NOMO-1 (cell line): ENCODE results near the gene JAK1.

Source experiments
- DNase-seq, 2 experiments: peaks; one replicate each; lab custom pipeline; 2025; ENCODE audit not compliant: unreplicated experiment in 2 of 2; lab: John Stamatoyannopoulos, UW

The JAK1 gene

DNA sequence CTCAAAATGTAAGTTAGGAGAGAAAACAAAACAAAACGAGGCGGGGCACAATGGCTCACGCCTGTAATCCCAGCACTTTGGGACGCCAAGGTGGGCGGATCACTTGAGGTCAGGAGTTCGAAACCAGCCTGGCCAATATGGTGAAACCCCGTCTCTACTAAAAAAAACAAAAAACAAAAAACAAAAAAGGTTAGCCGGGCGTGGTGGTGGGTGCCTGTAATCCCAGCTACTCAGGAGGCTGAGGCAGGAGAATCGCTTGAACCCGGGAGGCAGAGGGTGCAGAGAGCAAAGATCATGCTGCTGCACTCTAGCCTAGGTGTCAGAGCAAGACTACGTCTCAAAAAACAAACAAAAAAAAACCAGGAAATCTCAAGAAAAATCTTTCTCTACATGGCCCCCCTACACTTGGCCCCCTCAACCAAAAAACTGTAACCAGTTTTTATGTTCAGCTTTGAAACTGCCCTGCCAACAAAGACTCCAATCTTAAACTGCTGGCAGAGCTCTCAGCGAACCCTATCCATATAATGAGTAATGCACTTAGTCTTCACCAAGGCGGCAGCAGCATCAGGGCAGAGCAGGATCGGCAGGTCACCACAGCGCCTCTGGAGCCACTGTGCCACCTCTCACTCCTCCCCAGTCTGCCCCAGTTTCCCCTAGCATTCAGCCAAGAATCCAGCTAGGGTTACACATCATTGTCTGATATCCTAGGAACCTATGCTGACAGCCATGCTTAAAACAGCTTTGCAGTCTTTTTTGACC lies 71.7 kb downstream of the JAK1 start:
- no peak for DNase-seq

DNA sequence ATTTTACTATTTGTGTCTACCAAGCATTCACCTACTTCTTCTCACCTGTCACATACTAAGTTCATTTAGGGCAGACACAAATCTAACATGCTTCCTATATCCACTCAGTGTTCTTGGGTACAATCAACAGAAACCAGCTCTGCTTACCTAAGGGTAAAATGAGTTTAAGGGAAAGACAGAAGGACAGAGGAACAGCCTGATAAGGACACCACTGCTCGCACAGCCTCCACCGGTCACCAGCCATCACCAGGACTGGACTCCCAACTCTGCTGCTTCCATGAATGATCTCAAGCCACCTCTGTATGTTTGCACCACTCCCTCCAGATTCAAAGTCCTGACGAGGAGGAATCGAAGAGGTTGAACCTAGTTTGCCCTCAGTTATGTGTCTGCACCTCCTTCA lies 72.4 kb downstream of the JAK1 start:
- DNase-seq, result no peak

DNA sequence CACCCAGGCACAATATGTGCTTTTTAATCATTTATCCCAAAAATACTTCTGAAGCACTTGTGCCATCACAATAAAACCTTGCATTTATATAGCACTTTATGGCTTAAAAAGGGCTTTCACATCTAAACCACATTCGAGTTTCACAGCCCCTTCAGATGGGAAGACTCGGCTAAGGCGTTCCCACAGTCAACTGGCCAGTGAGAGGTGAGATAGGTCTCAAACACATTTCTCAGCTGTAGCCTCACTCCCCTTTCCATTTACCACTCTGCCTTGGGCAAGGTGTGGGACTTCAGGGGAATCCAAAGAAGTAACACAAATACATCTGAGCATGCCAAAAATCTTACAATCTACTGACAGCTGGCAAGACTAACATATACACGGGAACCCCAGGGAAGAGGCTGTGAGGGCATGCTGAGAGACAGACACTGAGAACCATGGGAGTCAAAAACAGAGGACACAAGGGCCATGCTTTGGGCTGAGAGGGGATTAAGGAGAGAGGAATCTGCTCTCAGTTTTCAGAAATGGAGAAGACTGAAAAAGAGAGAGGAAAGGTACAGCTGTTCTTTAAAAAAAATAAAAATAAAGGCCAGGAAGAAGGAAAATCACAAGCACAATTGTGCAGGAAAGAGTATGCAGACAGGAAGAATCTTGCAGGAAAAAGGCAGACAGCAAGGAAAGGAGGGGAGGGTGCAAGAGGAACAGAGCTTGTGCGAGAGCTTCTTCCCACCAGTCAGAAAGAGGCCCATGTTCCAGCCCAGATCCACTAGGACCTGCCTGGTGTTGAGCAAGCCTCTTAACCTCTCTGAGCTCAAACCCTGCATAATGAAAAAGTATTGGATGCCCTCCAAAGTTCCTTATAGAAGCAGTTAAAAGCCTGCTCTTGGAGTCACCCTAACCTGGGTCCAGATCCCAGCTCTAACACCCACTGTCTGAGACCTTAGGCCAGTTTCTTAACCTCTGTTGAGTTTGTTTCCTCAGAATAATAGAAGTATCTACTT lies 73.5 kb downstream of the JAK1 start:
- DNase-seq, result no peak

DNA sequence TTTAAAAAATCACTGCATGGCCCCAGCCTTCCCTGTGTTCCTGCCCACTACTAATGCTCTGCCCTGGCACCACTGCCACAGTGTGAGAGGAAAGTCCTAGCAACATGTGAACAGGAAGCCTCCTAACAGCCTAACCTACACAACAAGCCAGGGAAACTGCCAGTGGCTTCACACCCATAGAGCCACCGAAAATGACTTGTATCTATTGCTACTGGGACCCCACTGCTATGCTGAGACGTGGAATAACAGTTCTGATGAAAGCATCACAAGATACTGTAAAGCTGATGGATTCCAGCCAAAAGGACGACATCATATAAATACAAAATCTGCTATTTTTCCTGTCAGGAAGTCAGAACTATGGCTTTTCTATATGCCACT lies 74.9 kb downstream of the JAK1 start:
- no peak for DNase-seq

DNA sequence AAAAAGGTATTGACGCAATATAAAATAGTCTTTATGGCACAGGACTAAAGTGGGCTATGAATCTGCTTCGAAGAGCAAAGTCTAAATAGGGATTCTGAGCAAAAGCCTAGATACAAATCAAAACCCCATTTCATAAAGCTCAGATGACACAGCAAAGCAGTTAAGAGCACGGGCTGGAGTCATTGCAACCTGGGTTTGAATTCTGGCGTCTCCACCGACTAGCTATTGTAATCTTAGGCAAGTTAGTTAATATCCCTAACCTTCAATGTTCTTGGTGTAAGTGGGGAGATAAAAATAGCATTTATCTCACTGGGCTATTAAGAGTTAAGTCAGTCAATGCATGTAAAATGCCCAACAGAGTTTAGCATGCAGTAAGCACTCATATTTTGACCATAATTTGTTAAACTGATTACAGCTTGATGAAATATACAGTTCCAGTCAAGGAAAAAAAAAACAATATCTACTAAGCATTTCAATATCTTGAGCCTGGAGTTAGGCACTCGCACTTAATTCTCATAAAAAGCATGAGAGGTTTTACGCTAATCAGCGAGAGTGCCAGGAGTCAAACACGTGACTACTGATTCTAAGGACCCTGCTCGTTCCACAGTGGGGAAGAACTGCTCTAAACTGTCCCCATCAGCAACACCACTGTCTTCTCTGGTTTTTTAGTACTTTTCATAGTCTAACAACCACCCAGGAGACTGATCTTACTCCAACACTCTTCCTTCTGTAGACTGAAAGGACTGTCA lies 75.5 kb downstream of the JAK1 start:
- DNase-seq, result no peak

DNA sequence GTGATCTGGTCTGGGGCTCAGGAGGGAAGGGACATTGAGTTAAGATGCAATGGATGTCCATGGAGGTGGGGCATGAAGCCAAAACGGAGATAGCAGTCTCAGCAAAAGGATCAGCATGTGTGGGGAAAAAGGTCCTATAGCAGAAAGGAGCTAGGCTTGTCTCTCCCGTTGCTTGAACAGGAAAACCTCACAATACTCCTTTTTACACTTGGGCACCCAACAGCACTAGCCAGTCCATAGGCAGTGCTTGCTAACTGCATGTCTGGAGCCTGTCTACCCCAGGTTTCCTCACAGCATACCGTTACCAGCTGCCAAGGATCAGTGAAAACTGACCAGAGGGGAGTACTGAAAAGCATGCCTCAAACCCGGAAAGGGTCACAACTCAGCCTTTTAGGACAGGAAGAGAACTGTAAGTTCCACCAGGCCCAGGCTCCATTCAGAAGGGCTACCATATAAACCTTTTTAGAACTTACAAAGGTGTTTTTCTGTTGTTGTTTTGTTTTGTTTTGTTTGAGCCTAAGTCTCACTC lies 78.6 kb downstream of the JAK1 start:
- no peak for DNase-seq

DNA sequence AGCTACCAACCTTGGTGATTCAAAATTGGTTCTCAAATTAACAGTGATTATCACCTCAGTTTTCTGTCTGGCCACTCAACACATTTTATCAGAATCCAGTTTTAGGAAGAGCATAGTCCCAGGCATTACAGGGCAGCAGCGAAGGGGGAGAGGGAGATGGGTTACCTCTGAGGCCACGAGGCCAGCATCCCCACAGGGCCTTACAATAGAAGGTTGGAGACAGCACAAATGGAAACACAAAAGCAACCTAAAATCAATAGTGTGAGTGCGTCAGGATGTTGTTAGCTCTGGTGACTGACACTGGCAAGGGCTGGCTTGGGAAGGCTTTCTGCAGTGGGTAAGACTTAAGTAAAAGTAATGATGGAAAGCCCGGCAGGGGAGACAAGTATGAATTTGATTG lies 79.5 kb downstream of the JAK1 start:
- DNase-seq, result no peak

DNA sequence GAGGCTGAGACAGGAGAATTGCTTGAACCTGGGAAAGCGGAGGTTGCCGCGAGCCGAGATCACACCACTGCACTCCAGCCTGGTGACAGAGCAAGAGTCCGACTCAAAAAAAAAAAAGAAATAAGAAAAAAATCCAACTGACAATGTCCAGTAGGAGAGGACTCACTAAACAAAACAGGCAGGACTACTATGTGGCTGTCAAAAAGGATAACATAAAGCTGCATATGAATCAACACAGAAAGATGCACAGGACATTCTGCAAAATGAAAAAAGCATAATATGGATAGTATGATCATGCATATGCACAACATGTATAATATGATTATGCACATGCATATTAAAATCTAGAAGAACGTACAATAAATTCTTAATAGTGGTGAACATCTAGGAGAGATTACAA lies 80.7 kb downstream of the JAK1 start:
- DNase-seq, result no peak

DNA sequence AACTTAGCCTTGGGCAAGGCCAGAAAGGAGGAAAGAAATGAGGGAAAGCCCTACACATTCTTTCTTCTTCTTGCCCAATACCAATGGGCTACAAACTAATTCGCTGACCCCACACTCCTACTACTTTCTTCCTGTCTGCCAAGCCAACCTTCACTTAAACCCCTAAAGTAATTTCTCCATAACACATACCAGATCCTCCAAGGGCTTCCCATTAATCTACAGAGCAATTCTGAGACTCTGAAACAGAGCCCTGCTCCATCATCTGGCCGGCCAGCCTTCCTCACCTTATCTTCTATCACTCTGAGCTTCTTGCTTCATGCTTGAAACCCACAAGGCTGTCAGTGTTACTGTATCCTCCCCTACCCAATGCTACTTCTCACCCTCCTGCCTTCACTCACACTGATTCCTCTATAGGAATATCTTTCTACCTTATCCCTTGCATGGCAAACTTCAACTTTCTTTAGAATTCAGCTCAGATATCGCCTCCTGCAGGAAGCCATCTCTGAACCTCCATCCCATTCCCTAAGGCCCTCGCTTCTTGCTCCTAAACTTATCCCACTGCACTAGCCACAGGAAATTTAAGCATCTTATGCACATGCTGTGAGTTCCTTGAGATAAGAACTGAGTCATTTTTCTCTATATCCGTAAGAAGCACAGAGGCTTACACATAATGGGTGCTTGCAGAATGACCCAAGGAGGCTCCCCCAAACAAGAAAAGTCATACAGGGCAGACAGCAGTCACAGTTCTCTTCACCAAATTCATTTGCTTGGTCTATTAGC lies 81.9 kb downstream of the JAK1 start:
- DNase-seq, result no peak

DNA sequence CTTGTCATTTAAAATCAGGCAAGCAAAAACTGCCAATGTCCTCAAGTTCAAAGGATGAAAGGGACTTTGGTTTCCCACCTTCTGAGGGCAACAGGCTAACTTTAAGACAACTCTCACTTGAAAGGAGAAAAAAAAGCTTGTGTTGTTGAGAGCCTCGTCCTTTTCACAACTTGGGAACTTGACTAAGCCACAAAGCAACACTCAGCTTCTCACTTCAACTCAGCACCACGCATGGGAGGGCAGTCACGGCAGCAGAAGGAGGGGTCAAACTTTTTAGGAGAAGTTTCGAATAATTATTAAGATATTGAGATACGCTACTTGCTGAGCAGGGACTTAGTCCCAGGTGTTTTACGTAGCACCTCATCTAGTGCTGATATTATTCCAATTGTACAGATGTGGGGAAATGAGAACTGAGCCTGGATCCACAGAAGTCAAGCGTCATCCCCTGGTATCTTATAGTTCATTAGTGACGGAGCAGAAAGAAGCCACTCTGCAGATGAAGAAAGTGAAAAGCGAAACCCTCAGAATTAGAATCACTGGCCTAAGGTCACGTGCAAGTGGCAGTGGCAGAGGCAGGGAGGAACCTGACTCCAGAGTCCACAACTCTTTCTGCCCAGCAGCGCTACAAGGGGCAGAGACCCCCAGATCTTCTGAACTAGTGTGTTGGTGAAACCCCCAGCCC lies 83.6 kb downstream of the JAK1 start:
- no peak for DNase-seq

DNA sequence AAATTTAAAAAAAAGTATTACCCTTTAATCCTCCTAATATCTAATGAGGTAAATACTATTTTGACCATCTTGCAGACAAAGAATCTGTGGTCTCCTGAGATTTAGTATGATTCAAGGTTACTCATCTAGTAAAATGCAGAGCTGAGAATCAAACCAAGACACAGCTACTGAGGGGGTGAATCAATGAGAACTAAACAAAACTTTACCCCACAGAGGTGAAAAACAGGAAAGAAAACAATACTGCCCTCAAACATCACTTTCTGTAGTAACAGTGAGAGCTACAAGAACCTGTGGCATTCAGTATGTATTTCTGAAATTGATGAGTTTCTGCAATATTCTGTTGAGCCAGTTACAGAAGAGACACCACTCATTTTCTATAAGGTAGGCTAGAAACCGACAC lies 85.1 kb downstream of the JAK1 start:
- DNase-seq, result no peak

DNA sequence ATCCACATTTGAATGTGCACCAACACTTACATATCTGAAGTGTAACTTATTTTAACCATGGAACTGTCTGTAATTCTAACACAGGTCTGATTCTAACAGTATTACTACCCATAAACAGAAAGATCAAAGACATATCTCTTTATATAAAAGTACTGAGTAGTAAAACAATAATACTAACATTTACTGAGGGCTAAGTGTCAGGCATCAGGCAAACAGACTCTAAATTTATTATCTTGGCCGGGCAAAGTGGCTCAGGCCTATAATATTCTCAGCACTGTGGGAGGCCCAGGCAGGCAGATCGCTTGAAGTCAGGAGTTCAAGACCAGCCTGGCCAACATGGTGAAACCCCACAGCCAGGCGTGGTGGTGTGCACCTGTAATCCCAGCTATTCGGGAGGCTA lies 85.9 kb downstream of the JAK1 start:
- DNase-seq, result no peak

DNA sequence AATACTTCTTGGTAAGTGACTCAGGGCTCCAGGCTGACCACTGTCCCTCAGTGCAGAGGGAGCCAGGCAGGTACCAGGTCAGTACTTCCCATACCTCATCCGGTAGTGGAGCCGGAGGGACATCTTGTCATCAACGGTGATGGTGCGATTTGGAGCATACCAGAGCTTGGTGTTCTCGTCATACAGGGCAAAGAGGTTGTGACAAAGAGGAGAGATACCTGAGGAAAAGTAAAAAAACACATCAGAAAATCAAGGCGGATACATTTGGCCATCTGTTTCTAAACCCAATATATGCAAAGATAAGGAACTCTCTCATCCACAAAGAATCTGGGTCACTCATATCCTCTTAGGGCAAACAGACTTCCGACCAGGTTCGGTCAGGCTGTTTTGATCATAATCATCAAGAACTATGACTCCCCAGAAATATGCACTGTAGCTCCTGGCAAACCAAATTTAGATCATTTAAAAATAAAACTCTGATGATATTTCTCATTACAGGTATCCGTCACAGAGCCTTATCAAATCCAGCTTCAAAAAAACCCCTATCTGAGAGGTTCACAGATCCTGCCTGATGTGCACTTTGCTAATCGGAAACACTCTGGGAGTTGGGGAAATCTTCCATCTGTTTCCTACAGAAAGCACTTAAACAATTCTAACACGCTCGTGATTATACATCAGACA lies 87.3 kb downstream of the JAK1 start:
- DNase-seq, result no peak

DNA sequence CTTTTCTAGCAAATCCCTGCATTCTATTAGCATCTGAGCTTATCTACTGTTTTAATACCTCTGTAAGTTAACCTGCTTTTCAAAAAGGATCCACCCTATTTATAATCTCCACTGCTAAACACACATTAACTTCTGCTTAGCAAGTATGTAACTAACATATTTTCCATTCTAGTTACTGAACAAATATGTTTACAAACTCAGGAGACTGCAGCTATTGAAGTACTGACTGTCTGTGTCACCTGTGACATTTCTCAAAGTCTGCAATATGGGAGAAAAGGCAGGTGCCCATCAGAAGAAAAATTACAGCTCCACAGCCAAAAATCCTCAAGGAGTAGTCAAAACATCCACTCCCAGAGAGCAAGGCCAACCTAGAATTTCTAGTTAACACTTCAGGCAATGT lies 88.3 kb downstream of the JAK1 start:
- DNase-seq, result no peak

DNA sequence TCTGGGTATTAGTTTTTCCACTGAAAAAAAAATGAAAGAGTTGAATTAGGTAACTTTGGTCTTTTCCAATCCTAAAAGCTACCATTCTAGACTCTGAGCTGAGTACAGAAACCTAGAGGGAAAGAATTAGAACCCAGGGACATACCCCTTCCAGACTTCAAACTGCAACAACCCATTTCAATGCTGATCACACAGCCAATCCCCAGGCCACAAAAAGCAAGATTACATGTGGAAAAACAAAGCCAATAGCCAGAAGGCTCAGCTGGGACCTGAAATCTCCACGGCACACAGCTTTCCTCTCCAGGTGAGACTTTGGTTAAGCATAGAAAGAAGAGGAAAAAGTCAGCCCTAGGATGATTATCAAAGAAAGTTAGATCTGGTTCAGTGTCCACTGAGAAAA lies 88.8 kb downstream of the JAK1 start:
- no peak for DNase-seq

DNA sequence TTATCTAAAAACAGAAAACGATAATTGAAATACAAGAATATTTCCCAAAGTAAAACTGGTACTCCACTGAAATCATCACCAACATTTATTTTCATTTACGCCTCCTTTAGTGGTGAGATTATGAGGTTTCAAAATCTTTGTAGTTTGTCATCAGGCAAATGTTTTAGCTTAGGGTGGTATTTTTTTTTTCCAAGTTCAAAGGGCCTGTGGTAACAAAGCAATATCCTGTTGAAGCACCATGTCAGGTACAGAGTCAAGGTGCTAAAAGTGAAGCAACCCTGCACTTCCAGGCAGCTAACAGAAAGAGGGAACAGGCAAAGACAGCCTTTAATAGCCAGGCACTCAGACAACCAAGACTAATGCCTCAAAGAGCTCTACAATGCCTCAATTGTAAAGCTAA lies 89.2 kb downstream of the JAK1 start:
- DNase-seq, result no peak

DNA sequence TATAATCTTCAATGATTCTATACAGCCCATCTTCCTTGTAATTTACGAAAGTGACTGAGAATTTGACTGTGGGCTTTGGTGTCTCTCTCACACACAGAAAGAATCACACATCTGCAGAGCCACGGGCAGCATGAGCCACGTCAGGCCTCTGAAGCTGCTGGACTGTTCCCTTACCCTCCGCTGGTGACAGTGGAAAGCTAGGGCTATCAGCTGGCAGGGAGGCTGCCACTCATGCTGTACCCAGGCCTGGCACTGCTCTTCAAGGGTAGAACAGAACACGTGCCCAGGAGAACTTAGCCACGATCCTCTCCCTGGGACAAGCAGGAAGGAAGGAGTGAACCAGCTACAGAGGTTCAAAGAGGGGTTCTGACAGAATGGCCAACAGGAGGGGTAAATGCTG lies 90.7 kb downstream of the JAK1 start:
- no peak for DNase-seq

DNA sequence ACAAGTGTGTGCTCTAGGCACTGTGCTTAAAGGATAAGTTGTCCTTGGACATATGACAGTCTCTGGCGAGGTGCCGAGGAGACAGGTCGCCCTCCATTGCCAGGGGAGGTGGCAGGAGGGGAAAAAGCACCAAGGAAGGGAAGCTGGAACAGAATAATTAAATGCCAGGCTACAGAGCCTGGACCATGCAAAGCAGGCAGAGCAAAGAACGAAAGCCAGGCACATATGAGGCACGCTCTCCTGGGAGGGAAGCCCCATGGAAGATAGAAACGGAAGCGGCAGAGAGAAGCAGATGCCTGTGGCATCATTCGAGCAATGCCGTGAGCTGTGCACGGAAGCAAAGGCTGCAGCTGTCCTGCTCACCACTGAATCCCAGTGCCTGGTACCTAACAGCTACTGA lies 91.2 kb downstream of the JAK1 start:
- DNase-seq, result no peak

DNA sequence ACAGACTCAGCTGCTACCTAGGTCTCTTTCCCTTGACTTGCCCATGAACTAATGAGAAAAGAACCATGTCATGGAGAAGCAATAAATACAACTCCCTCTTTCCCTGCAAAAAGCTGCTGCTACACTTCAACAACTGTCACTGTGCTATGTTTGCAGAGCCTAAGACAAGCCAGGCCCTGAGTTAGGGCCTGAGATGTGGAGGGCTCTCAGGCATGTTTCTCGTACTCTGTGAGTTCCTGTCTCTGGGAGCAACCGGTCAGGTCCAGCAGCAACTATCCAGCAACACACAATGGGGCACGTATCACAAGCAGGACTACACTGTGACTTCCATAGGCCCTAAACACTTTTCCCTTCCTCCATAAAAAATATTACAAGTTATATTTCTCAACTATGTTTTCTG lies 91.7 kb downstream of the JAK1 start:
- DNase-seq, result no peak
